GM21786 (cell line): ENCODE results near the gene ADGRD1.
A peak's percentile ranks its signal among the peaks of the same experiment; 100 is the strongest.

Source experiments
- ATAC-seq: cut with Tn5 transposase; IDR thresholded peaks from one replicate; pipeline ENCODE4 v1.9.1; 2021; ENCODE audit not compliant: unreplicated experiment

The ADGRD1 gene

DNA sequence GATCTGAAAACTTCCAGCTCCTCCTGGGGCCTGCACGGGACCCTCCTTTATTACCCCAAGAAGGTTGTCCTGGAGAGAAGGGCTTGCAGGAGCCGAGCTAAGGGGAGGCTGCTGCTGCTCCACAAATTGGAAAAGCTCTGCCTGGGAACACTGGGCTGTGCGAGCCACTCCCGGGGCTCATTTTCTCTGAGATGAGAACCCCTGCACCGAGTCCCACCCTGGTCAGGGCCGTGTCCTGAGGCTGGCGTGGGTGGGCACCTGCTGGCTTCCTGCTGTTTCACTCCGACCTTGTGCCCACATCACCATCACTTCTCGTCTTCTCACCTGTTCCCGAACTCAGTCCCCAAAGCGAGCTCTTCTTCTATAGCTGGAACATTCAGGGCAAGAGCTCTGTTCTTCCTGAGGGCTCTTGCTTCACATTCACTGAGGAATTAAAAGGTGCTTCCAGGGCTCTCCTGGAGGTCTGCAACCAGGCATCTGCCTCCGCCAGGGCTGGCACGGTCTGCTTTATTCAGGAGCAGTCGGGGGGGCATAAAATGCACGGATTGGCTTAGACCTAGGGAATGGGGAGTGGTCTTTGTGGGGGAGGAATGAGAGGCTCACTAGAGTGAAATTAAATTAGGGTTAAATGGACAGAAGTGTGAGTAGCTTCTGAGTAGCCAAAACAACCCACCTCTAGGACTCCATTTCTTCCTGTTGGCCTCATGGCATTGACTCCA, 98.5 kb downstream of the ADGRD1 start:
- no peak for ATAC-seq

DNA sequence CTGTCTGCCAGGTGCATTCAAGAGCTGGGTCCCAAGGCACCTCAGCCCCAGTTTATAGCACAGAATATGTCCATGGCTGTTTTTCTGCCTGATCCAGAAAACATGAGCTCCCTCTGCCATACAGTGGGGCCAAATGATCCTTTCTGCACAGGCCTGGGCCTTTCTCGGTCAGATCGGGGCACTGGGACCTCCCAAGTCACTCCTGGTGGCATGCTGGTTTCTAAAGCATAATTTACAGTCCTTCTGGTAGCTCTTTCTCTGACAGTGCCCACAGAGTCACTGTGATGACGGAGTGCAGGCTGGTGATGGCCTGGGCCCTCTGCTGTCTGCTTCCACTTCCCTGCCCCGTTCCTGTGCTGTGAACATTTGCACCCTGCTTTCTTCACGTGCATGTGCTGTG, 99.2 kb downstream of the ADGRD1 start:
- ATAC-seq: no peak

DNA sequence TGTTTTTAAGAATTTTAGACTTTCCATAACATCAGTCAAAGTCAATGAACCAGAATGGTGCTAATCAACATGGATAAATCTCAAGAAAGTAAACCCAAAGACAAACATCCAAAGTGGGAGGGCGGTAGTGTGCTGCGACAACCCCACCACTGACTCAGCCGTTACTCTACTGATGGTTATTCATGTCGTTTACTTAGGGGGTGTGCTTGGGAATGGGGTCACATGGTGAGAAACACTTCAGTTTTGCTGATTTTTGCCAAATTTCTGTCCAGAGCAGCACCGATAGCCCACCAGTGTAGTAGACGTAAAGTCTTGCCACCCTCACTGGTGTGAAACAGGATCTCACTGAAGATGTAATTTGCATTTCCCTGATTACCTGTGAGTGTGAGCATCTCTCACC, 99.9 kb downstream of the ADGRD1 start:
- no peak for ATAC-seq

DNA sequence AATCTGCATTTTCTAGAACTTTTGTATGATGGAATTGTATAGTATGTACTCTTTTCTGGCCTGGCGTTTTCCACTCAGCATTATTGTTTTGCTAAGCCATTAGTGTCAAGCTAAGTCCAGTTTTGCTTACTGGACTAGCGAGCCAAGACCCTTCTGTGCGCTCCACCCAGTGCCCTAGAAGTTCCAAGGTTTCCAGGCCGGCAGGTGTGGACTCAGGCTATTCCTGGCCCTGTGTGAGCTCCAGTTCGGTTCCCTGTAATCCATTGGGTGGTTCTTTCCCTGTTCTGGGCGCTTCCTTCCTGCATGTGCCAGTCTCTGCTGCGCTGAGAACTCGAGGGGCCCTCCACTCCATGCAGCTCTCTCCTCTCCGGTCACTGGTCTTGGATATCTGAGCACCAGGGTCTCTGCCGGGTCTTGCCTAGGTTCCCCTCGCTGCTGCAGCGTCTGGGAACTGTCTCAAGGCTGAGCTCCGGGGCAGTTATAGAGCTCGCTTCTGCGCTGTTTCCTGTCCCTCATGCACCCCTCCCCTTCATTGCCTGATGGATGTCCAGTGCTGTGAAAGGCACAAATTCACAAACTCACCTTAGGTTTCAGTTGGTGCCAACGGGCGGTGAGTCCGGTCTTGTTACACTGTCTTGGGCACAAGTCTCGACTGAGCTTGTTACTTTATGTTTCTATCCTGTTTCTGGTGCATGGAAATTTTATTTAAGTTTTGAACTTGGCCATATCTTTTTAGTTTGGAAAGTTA, 100.8 kb downstream of the ADGRD1 start:
- no peak for ATAC-seq

DNA sequence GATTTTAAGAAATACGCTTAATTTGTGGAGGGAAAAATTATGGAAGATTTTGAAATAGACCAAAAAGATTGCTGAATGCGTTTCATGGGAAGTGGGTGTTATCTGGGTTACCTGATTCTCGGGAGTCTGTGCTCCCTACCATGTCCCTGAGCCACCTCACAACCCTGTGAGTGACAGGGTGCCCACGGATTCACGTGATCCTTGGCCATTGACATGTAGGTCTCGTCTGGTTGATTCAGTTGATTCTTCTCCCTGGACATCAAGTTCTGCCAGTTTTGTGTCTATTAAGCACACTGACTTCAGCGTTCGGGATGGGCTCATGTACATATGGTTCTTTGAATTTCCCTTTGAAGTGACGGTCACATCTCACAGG, 101.4 kb downstream of the ADGRD1 start:
- ATAC-seq: no peak

DNA sequence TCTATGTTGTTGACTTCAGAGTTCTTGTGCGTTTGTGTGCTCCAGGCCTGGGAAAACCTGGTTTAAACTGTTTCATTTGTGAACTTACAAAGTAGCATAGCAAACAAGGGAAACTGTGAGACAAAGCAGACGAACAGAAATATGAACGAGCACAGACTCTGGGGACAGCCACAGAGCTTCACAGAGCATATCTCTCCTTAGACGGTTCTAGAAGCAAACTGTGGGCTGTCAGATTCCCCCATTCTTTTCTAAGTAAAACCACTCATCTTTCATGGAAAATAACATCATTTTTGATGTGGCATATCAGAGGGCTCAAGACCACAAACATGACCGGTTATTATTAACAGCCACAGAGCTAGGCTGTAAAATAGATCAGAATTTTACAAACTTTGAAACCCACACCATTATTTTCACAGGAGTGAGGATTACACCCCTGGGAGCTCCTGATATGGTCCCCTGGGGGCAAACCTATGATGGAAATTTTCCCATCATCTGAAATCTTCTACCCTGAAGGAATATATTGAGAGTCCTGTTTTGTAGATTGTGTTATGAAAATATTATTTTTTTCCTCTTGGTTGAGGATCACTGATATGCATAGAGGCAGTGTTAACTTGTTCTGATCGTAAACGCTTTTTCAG, 102.0 kb downstream of the ADGRD1 start:
- no peak for ATAC-seq

DNA sequence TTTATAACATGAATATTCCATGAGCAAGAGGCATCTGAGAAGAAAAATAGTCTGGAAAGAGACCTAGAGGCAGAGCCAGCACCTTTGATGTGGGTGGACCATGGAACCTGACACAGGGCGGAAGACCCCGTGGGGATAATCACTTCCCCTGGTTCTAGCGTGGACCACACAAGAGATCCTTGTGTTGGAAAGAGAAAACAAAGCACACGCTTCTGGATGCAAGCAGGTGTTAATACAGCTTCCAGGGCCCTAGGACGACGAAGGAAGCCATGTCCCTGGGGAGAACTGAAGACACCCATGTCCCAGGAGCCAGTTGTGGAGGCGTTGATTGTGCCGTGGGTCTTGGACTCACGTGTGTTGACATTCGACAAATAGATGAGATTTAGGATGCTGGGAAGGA, 102.9 kb downstream of the ADGRD1 start:
- no peak for ATAC-seq

DNA sequence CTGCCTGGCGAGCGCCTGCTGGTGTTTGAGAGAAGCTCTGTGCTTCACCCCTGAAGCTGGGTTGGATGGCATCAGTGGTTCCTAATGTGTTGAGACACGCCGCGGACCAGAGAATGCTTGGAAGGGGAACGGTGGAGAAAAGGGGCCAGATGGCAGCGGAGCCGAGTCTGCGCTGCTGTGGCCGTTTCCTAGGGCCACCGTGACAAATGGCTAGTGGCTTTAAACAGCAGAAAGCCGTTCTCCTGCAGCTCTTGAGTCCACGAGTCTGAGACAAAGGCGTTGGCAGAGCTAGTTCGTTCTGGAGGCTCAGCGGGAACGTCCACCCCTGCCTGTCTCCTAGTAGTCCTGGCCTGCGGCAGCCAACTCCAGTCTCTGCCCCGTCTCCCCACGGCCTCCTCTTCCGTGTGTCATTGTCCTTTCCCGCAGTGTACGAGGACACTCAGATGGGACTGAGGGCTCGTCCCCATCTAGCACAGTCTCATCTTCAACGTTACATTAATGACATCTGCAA, 103.6 kb downstream of the ADGRD1 start:
- ATAC-seq: no peak

DNA sequence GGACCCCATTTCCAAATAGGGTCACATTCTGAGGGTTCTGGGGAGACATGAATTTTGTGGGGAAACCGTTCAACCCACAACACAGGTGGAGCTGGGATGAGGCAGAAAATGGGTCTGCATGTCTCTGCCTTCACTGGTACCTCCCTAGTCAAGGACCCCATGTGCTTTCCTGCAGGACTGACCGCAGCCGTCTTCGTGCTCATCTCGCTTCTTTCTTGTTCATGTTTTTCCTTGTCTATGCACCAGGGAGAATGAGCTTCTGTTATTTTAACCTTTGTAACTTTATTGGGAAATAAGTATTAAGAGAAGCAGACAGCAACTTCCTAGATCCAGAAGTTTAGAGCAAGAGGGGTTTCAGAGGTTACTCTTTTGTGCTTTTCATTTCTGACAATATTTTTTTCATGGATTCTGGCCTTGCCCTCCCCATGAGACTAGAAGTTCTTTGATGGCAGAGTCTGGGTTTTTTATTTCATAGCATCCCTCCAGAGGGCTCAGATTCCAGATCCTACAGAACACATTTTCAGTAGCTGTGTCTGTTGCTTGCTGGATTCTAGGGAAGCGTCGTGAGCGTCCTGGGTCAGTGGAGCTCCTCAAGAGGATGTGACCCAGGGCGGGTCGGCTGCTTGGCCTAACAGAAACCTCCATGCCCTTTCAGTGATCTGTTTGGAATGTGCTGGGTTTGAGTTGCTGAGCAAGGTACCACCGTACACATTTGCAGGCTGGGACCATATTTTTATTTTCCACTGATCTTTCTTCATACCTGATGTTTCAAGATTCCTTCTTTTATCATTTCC, 104.2 kb downstream of the ADGRD1 start:
- ATAC-seq: no peak

DNA sequence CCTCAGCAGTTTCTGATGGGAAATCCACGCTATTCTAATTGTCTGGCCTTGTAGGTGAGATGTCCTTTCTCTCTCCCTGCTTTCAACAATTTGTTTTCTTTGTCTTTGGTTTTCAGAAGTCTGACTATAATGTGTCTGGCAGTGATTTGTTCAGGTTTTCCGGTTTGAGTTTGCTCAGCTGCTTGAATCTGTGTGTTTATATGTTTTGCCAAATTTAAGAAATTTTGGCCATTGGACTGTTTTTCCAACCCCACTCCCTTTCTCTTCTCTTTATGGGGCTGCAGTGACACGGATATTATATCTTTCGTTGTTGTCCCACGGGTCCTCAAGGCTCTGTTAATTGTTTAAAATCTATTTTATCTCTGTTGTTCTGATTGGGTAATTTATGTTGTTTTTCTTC, 105.0 kb downstream of the ADGRD1 start:
- no peak for ATAC-seq

DNA sequence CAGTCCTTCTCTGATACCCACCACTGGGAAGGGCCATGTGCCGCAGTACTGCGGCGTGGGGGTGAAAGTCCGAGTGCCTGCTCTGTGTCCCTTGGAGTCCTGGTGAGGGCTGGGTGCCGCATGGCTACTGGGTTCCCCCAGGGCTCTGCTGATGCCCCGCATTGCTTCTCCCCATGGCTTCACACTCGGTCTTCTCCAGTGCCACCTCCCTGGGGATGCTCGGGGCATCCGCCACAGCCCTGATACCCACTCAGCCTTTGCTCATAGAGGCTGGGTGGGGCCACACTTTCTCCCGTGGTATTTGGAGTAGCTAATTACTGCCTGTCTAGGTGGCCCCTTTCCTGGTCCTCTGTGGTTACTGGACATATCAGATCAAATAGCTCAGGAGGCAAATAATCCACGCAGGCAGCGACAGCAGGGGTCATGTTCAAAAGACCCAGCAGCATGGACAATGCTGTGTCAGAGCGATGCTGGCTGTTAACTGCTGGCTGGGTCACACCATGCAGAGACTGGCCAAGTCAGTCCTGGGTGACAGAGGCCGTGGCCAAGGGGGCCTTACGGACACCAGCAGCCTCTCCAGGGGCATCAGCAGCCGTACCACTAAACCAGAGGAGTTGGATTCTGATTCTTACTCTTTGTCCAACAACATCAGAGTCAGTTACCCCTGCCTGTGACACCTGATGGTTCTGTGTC, 106.5 kb downstream of the ADGRD1 start:
- no peak for ATAC-seq

DNA sequence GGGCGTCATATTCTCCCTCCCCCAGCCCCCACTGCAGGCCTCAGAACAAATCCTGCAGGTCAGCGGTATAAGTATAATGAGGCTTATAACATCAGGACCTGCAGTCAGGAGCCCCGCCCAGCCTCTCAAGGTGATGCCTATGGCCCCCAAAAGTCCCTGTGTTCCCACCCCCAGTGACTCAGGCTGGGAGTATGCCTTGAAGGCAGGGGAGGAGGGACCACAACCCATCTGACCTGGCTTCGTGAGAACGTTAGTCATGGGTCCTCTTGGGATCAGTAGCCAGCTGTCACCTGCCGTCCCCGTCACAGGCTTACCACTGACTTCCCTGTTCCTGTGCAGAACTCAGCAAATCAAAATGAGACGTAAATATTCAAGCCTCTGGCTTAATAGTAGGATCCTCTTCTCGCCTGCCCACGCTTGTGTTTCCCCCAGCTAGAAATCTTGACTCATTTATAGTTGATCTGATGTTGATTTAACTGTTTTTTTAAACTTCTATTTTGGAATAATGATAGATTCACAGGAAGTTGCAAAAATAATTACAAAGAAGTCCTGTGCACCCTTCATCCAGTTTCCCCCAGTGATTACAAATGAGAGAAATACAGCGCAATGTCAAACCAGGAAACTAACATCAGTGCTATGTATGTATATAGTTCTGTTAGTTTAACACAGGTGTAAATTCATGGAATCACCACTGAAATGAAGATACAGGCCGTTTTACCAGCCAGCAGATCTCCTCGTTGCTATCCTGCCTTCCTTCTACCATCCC, 107.5 kb downstream of the ADGRD1 start:
- peak; percentile 62 for ATAC-seq

DNA sequence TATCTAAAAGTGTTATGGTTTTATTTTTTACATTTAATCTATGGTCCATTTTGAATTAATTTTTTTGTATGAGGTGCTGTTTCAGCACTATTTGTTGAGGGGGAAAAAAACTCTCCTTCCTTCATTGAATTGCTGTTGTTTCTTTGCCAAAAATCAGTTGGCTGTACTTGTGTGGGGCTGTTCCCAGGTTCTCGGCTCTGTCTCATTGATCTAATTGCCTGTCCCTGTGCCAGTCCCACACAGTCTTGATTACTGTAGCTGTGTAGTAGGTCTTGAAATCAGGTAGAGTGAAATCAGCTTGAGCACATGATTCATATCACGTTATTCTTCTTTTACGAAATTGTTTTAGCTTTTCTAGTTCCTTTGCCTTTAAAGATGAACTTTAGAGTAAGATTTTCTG, 109.7 kb downstream of the ADGRD1 start:
- no peak for ATAC-seq

DNA sequence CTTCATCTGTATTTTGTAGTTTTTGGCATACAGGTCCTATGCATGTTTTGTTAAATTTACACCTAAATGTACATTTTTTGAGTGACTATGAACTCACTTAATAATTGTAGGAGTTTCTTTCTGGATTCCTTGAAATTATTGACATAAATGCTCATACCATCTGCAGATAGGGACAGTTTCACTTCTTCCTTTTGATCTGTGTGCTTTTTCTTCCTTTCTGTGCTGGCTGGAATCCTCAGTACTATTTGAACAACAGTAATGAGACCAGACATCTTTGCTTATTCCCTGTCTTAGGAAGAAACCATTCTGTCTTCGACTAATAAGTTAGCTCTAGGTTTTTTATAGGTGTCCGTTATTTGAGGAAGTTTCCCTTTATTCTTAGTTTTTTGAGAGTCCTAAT, 110.3 kb downstream of the ADGRD1 start:
- no peak for ATAC-seq

DNA sequence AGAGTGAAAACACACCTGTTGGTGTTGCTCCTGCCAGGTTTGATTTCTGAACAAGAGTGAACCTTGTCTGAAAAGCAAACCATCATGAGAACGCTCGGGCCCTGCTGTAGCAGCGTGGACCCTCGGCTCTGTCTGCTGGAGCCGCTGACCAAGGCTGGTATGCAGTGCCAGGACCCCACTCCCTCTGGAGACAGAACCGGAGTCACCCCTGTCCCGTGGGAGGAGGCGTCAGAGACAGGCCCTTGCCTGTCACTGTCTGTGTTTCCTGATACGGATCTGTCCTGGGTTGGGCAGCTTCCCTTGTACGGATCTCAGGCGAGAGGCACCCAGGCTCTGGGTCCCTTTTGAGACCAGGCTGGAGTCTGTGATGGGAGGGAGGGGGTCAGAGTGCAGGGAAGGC, 111.6 kb downstream of the ADGRD1 start:
- no peak for ATAC-seq

DNA sequence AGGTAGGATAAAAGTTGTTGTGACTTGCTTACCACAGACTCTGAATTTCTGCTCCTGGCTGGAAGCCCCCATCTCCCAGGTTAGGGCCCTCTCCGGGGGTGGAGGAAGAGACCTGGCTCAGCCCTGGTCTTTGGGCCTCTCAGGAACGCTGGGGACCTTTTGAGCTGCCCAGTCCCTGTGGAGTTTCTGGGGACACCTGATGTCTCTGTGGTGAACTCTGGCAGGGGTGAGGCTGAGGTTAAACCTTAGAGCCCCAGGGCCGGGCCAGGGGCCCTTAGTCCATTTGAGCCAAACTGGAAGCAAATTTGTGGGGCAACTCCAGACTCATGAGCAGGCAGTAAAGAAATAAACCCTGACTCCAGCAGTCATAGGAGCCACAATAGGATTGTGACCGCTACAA, 112.1 kb downstream of the ADGRD1 start:
- no peak for ATAC-seq

DNA sequence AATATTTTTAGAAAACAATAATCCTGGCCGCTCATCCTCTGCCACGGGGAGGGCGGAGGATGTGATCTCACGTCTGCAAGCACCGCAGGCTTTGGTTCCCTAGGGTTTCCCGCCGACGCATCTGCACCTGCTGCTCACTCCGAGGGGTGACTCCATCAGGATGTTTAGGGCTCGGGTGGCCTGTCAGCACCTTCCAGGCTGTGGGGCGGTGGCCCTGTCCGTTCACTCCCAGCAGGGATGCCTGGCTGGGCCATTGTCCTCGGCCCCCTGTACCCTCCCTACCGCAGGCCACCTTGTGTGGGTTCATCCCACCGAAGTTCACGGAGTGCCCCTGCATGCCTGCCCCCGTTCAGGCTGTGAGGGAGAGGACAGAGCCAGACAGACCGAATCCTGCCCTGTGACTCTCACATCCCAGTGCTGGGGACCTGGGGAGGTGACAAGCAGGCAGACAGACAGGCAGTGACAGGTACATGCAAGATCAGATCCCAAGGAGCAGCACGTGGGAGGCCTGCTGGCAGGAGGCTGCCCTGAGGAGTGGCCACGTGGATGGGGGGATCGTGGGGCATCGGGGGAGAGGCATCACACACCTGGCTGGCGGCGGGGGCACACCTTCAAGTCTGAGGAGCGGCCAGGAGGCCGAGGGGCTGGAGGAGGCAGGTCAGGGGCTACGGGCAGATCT, 112.6 kb downstream of the ADGRD1 start:
- no peak for ATAC-seq

DNA sequence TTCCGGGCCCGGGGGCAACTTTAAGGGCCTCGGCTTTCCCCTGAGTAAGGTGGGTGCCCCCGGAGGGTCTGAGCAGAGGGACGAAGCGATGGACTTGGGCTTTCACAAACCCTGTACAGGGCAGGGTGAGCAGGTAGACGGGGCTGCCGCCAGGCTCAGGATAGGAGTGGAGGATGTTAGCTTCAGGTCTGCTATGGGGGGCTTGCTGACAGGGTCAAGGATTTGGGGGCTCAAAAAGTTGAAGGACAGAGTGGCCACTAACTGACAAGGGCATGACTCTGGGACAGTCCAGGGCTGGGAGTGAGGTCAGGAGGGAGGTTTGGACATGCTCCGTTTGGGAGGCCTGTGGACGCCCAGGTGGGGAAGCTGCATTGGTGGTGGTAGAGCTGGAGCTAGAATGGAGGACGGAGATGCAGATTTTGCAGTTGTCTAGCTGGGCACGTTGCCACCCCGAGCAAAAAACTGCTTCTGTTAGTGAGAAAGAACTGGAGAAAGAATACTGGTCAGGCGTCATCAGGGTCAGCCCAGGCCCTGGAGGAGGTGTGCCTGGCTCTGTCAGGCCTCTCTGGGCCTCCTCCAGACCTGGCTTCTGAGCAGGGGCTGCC, 113.3 kb downstream of the ADGRD1 start:
- ATAC-seq: no peak
